Subcutaneous adipose tissue (tissue), 4 donors: ENCODE results near the gene RWDD4. TPM values are rescaled to one million over a fixed set of nuclear protein-coding genes. Genes with fewer than 3 reads are reported as not detected.

Experiments used
- total RNA-seq, 4 donors: library from RNA; depleted of rRNA; stranded (reverse); fragments of >200 nt; gene quantifications; one replicate each; pipeline ENCODE4 v1.1.0, GENCODE V29; 2016
- TF ChIP-seq, protein P1 (sequence below): fragments of 450-650 bp; IDR thresholded peaks from one replicate; pipeline ENCODE4 v1.5.1; 2016; ENCODE audit warnings: low read depth, mild to moderate bottlenecking, control low read depth, antibody characterized with exemption, moderate library complexity

The RWDD4 gene
- total RNA-seq, 4 donors from 2014 or later, result 16.5 to 33.4 (median 17.5) TPM

DNA sequence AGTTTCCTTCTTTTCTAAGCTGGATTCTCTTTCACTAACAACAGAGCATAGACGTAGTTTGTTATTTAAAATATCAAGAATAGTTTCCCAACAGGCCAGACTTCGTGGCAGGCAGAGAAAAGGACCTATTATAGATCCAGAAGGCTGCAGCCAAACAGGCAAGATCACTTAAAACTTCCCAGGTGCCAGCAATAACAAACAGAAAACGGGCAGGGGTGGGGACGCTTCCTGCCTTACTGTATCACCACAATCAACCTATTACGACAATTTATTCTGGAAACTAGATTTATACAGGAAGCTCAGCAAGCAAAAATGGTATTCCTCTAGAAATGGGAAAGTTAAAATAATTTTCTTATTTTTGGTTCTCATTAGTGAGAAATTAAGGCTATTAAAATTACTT, 22.1 kb downstream of the RWDD4 start:
- TF ChIP-seq, protein P1, sequence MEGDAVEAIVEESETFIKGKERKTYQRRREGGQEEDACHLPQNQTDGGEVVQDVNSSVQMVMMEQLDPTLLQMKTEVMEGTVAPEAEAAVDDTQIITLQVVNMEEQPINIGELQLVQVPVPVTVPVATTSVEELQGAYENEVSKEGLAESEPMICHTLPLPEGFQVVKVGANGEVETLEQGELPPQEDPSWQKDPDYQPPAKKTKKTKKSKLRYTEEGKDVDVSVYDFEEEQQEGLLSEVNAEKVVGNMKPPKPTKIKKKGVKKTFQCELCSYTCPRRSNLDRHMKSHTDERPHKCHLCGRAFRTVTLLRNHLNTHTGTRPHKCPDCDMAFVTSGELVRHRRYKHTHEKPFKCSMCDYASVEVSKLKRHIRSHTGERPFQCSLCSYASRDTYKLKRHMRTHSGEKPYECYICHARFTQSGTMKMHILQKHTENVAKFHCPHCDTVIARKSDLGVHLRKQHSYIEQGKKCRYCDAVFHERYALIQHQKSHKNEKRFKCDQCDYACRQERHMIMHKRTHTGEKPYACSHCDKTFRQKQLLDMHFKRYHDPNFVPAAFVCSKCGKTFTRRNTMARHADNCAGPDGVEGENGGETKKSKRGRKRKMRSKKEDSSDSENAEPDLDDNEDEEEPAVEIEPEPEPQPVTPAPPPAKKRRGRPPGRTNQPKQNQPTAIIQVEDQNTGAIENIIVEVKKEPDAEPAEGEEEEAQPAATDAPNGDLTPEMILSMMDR, result no peak

DNA sequence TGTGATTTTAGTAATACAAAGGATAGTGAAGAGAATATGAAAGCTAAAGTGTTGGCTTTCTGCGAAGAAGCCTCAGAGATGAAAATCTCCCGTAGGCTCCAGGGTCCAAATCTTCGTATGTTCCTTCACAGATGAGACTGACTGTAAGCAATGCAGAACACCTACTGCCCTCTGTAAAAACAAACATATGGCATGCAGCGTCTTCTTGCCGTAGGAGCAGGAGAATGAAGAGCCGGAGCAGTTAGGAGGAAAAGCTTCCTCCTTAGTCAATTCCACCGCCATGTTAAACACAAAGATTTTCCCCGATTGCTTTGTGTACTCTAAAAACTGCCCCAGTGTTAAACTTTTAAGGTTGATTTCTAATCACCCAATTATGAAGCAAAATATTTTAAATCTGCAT, 22.5 kb downstream of the RWDD4 start:
- TF ChIP-seq, protein P1, result no peak

DNA sequence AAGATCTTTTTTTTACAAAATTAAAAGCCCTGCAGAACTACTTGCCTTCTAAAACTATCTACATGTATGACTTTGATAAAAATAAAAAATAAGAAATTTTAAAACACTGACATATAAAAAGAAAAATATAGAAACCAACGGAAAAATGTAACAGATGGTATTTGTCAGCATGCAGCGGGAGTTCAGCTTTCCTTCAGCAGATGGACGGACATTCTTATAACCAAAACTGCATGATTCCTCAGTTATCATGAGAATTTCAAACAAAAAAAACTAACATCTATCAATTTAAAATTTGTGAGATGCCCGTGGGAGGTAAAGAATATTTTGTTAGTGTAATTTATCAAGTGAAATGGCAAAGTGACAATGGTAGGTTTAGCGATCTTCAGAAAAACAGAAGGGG, 23.2 kb downstream of the RWDD4 start:
- TF ChIP-seq, protein P1, result no peak

DNA sequence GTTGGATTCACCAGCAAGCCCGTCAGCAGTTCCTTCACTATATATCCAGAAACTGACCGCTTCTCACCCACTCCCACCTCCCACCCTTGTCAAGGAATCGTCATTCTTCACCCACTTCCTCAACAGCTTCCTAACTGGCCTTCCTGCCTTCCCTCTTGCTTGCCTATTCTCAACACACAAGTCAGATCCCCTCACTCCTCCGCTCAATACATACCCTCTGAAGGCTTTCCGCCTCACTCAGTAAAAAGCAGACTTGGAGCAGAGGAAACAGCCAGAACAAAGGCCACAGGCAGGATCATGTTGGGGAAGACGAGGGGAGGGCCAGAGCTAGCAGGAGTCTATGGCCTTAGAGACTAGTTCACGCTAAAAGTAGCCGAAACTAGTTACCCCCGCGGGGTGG, 23.7 kb downstream of the RWDD4 start:
- TF ChIP-seq, protein P1, result no peak

DNA sequence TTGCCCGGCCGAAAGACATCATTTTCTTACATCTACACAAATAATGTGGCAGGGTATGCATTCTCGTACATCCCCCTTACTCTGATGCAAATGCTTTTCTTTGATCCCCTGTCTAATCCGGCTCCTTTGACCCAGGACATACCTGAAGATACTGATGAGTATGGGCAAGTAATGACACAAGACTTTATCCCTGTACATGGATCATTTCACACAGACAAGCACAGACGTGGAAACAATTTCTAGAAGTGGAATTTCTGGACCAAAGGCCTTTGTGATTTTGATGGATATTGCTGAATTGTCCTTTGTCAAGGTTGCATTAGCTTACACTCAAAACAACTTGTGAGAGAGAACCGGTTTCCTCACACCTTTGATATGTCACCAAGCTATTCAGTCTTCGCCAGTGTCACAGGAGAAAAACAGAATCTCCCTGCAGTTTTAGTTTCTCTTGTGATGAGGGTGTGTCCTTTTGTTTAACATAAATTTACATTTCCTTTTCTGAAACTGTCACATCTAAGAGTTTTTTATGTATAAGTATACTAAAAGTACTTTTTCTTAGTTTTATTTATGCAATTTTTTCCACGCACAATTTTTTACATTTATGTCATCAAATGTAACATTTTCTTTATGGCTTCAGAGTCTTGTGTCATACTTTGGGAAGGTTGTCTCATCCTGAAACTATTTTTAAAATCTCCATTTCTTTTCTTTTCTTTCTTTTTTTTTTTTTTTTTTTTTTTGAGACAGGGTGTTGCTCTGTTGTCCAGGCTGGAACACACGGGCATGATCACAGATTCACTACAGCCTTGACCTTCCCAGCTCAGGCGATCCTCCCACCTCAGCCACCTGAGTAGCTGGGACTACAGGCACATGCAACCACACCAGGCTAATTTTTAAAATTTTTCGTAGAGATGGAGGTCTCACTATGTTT, 25.2 kb downstream of the RWDD4 start:
- TF ChIP-seq, protein P1, result no peak

DNA sequence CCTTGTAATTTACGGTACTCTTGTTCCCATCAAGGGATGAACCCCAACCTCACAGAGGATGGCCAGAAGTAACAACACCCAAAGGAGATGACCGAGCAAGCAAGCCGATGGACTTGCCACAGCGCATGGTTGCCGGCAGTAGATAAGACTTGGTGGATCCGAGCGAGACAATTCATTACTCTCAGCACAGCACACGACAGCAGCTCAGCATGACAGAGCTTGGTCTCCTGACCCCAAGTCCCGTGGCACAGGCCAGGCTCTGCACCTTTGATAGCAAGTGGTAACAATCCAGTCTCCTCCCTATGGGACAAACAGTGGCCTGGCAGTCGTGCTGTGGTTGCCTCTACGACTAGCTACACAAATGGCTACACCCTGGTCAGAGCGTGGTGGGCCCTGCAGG, 26.3 kb downstream of the RWDD4 start:
- TF ChIP-seq, protein P1, result no peak

DNA sequence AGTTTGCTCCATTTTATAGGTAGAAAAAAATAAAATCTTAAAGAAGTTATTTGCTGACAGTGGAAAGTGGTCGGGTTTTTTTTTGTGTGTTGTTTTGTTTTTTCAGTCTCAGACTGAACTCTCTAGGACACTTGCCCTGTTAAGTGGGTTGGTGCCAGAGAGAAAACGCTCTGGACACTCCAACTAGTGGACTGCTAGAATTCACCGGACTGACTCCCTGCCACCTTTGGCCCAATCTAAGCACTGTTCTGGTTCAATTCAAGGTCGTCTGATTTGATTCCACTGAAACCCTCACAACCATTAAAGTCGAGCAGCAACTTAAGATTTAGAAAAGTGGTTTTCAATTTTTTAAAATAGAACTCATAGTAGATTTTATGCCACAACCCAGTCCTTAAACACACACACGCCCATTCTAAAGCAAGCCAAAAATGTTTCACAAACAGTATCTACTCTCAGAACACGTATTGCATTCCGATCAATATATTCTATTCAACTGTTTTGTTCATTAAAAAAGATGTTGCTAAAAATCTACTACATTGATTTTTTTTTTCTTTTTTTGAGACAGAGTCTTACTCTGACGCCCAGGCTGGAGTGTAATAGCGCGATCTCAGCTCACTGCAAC, 27.3 kb downstream of the RWDD4 start:
- TF ChIP-seq, protein P1, result no peak
